ENCODE data around the gene BTBD9. TPM values are rescaled to one million over a fixed set of nuclear protein-coding genes. Genes with fewer than 3 reads are reported as not detected.

BTBD9 gene
- total RNA-seq, 1 experiment from 2014 or later, result 4.3 TPM

DNA sequence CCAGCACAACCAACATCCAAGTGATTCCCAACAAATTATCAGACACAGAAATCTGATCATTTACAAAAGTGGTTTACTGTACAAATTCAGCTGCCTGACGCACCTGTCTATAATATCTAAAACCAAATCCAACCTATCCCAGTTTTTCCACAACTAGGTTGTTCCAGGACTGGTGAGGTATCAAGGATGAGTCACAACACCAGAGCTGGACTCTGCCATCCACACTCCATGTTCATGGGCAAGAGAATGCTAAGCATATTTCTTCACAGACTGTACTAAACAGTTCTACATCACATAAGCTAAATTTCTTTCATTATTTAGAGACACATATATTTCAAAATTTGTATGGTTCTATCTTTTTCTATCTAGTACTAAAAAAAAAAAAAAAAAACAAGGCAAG, 141.6 kb downstream of the BTBD9 start:
- DNase-seq (peak; percentile 13), ATAC-seq (peak; percentile 20; the same call in 1 of the 2 replicates)
- H3K36me3 ChIP-seq (ENCODE audit: low read depth, low read length), result no peaks in the 10 kb centered on the region
- H4K20me1 ChIP-seq (ENCODE audit: low read length), result no peaks in the 10 kb centered on the region
- no peaks in the 10 kb centered on the region for H3K79me2 ChIP-seq (ENCODE audit: low read length)
- H3K9me2 ChIP-seq (replicated peaks; ENCODE audit: low read length), result no peaks in the 10 kb centered on the region
- H3K27ac ChIP-seq (ENCODE audit: low read length), result no peak overlapping the region
- no peak overlapping the region for H3K9ac ChIP-seq (ENCODE audit: low read length)
- intact Hi-C loops (cut with micrococcal nuclease), result loop anchor here (10.0 kb wide), 1 partner anchor 343 kb away; no protein-coding TSS in a partner anchor
- CTCF ChIA-PET, result no interaction called here
- POLR2A ChIA-PET (ENCODE audit: unreplicated experiment), result no interaction called here
- no peak overlapping the region for H3K4me2 ChIP-seq (ENCODE audit: low read length)
- no peak for TF ChIP-seq EZH2 (IDR thresholded peaks at IDR 0.05; ENCODE audit: low read length, unreplicated experiment)
- TF ChIP-seq CTCF (conservative IDR thresholded peaks at IDR 0.05; ENCODE audit: low read depth, low read length), result no peak
- no peaks in the 10 kb centered on the region for H3F3A ChIP-seq (ENCODE audit: low read length, unreplicated experiment)
- no peaks in the 10 kb centered on the region for H3K9me3 ChIP-seq (ENCODE audit: low read length)
- no TSS peak for BruUV-seq (replicated peaks)
- no peaks in the 10 kb centered on the region for H3K27me3 ChIP-seq (ENCODE audit: low read length)
- no peaks in the 10 kb centered on the region for H3K4me1 ChIP-seq (ENCODE audit: insufficient read depth, low read length)
- H2AFZ ChIP-seq (ENCODE audit: low read length), result no peak overlapping the region
- no peak overlapping the region for H3K4me3 ChIP-seq (ENCODE audit: low read length)

- intact Hi-C loops (cut with micrococcal nuclease), result loop anchor here (10.0 kb wide), 1 partner anchor 343 kb away; no protein-coding TSS in a partner anchor
- POLR2A ChIA-PET (ENCODE audit: unreplicated experiment), result no interaction called here
These were observed 142.2 kb downstream of the BTBD9 start for GRCh38 chr6:38497546-38497945.

More at GRCh38 chr6:38497546-38497945, 142.2 kb downstream of the BTBD9 start:
- no TSS peak for BruUV-seq (replicated peaks)
- H2AFZ ChIP-seq (ENCODE audit: low read length), result no peak overlapping the region
- TF ChIP-seq CTCF (conservative IDR thresholded peaks at IDR 0.05; ENCODE audit: low read depth, low read length) (no peak), EZH2 (IDR thresholded peaks at IDR 0.05; ENCODE audit: low read length, unreplicated experiment) (no peak), EZH2phosphoT487 (IDR thresholded peaks at IDR 0.05; ENCODE audit: borderline replicate concordance, low read length) (no peak)
- CTCF ChIA-PET, result no interaction called here
- no peak overlapping the region for H3K4me2 ChIP-seq (ENCODE audit: low read length)
- DNase-seq, result no peak
- no peaks in the 10 kb centered on the region for H3K79me2 ChIP-seq (ENCODE audit: low read length)
- no peak overlapping the region for H3K9ac ChIP-seq (ENCODE audit: low read length)
- H3K4me3 ChIP-seq (ENCODE audit: low read length), result no peak overlapping the region
- H3K9me2 ChIP-seq (replicated peaks; ENCODE audit: low read length), result no peaks in the 10 kb centered on the region
- H3K36me3 ChIP-seq (ENCODE audit: low read depth, low read length), result no peaks in the 10 kb centered on the region
- no peak for ATAC-seq
- H4K20me1 ChIP-seq (ENCODE audit: low read length), result no peaks in the 10 kb centered on the region
- H3K27me3 ChIP-seq (ENCODE audit: low read length), result no peaks in the 10 kb centered on the region
- no peaks in the 10 kb centered on the region for H3K4me1 ChIP-seq (ENCODE audit: insufficient read depth, low read length)
- no peaks in the 10 kb centered on the region for H3K9me3 ChIP-seq (ENCODE audit: low read length)
- H3K27ac ChIP-seq (ENCODE audit: low read length), result no peak overlapping the region
- no peaks in the 10 kb centered on the region for H3F3A ChIP-seq (ENCODE audit: low read length, unreplicated experiment)

Measured in PC-3 (cell line).